NCI-H2029 treated with DMSO at 0.1 percent for 48 hours (cell line): ENCODE data around the gene DCLK1.

ENCODE experiments used
- DNase-seq: peaks from one replicate; lab custom pipeline; 2025; lab: John Stamatoyannopoulos, UW

Gene DCLK1

DNA sequence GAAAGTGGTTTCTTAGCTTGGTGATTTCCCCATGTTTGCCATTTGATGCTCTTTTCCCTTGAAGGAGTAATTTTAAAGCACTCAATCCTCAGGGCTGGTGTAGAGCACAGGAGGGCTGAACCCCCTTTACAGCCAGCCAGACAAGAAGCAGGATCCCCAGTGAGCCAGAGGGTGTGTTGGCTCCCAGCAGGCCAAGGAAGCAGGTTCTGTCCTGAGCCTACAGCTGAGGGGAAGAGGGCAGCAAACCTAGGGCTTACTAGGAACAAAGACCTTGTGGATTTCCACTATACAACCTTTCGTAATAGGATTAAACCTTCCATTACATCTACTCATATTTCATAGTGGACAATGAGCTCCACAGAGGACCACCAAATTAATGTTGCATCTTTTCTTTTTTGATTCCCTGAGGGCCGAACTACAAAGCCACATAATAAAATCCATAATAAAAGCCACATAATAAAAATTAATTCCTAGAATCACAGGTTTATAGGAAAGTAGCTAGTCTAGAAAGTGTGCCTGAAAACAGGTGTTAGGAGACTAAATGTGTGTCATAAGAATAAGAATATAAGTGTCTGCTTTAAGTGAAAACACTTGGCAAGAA is 300.2 kb downstream of the DCLK1 start:
- DNase-seq, result no peak

DNA sequence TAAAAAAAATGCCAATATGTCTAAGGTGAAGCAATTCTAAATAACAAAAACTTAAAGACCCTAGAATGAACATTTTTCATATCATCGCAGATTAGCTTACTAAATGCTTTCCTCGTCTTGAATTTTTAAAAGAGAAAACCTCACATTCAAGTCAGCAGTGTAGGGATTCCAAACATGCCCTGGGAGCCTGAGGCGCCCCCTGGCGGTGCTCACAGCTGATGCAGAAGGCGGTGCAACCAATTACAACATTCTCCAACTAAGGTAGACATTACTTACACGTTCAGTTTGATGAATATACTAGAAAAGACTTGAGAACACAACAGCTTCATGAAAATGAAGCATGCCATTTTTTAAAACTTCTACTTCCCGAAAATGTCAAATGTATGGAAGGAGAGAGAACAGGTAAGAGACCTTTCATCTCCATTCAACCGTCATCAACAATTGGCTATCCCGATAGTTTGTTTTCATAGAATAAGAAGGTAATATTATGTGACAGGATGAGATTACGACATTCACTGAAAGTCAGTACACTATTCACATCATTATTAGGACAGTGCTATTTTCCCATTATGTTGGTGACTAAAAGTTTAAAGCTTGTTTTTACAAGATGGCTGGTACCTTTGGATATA is 304.4 kb downstream of the DCLK1 start:
- no peak for DNase-seq

DNA sequence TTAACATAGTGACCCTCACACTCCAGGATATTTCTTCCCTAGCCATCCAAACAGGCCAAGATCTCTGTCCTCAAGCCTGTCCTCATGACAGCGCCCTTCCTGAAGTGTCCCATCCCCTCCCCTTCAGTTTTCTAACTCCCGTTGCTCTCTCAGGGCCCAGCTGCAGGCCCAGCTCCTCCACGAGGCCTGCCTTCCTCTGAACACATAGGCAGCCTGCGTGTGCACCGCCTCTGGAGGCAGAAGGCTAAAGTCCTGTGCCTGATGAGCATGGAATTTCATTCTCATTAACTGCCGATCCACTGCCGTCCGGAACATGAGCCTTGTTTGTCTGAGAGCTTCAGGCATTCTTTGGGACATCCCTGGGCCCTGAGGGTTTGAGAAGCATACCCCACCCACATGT is 306.4 kb downstream of the DCLK1 start:
- DNase-seq, result no peak

DNA sequence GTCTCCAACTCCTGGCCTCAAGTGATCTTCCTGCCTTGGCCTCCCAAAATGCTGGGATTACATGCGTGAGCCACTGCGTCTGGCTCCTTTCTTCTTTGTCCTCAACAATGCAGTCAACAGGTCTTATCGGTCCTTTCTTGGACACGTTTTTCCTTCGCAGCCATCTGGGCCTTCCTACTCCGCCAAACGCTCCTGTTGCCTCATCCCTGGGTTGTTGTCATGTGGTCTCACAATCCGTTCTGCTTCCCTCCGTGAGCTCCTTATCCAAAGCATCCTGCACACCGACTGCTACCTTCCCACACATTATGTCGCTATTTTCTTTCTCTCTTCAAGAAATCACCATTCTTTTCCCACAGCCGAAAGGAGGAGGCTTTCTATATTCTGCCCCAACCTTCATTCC is 306.8 kb downstream of the DCLK1 start:
- no peak for DNase-seq

DNA sequence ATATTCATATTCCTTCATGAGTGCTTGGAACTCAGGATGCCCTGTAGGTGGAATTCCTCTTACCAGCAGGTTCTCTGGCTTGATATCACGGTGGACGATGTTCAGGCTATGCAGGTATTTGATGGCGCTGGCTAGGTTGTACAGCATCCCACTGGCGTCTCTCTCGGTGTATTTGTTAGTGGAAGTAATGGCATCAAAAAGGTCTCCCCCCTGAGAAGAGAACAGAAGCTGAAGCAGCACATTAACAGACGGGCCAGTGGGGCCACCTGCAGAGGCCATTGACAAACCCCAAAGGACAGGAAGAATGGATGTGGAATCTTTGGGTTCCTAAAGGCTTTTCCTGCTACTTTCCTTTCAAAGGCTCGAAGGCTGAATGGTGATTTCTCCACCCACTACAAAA is 308.5 kb downstream of the DCLK1 start:
- DNase-seq, result no peak

DNA sequence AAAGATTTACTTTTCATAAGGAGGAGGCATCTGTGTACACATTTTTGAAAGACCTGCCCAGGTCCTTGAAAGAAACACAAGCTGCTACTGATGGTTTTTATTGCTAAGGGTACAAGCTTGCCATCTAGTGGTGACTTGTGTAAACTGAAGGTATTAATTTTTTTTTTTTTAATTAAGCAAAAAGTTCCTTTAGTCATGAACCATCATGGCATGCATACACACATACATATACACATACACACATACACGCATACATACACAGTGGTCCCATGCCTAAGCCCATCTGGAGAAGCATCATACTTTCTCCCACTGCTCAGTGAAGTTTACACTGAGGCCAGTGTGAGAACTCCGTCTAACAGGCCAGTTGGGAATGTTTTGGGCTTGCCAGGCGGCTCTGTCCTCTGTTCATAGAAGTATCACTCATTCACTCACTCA is 312.5 kb downstream of the DCLK1 start:
- peak; percentile 16 for DNase-seq

DNA sequence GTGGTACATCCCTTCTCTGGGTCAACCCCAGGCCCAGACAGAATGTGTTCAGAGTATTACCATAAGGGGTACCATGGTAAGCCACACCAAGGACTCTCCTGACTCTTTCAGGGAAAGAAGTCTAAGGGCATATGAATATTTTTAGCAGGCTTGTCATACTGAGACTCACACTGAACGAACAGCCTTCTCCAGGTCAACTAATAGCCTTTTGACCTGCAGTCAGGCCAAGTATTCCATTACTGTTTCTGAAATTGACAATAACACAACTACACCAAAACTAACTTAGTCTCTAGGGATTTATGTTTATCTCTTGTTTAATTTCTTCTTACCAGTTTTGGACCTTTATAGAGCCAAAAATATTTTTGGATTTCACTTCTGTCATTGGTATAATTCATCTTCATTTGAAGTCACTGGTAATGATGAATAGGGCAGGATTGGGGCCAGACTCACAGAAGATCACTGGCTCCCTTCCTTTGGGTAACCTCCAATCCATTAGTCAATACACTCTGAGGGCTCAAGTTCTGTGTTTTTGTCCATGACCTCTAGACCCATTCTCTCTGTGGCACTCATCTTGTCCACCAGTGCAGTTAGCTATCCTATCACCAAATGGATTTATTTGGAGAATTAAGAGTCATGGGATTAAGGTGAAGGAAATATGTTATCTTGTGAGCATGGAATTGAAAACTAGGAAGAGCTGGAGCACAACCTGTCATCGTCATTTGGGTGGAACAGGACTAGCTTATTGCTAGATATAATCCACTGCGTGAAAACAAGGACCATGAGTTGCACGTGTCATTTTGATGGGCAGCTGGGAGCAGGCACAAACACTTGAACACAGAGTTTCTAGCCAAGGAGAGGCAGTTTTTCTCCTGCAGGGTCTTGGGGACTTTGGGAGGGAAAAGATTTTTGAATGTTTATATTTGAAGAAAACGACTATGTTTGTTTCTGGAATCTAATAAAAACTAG is 313.3 kb downstream of the DCLK1 start:
- no peak for DNase-seq

DNA sequence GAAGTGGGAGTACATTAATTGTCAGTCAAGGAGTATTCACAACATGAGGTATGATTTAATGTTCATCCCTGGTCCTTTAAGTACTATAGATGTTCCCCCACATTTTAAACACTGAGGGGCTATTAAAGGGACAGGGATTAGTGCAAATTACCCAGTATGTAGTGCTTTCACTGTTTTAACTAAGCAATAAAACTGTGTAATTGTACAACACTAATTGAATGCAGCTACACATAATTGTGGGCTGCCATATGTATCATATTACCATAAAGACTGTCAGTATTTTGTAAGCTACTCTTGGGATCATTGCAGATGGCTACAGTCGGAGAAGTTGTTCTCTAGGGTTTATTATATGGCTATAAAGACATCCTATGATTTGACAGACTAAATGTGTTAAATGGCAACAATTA is 316.6 kb downstream of the DCLK1 start:
- DNase-seq, result no peak

DNA sequence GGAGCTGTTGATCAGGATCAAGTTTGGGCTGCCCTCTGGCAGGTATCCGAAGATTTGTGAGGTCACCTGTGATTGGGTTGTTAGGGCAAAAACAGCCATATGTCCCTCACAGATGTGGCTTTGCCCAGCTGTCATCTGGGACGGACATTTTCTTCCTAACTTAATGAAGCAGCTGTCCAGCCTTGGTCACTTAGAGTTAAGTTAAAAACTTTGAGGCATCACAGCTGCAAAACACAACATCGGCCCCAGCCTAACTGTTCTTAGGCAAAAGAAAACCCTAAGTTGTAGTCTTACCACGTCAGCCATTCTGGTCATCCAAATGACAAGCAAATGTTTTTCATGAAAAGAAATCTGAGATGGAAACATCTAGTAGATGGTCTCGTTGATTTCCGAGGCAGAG is 318.4 kb downstream of the DCLK1 start:
- no peak for DNase-seq

DNA sequence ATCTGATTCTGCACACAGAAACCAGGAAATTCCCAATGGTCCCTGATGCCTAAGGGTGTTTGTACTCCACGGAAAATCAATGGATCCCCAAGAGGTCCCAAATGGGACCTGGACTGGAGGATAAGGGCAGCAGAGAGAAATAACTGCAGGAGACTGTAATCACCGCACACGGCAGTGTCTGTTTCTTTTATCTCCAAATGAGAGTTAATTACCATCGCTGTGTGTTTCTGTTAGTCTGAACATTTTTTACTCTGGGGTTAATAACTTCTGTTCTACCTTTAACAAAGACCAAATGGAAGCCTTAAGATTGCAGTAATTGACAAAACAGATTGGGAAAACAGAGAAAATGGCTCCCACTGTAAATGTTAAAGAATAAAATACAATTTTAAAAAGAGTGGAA is 320.9 kb downstream of the DCLK1 start:
- no peak for DNase-seq

DNA sequence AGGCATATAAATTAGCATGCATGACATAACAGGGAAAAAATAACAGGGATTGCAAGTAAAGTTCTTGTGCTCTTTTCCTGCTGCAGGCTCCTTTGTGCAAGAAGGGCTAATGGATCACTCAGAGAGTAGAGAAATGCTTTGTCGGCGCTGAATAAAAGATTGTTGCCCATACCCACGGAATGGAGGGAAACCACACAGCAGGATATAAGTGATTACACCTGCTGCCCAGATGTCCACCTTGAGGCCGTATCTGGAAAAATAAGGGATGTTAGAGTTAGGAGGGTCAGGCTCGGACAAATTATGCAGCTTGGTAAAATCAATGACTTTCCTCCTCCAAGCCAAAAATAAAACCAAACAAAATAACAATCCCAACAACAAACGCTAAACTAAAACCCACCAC is 322.3 kb downstream of the DCLK1 start:
- DNase-seq, result no peak

DNA sequence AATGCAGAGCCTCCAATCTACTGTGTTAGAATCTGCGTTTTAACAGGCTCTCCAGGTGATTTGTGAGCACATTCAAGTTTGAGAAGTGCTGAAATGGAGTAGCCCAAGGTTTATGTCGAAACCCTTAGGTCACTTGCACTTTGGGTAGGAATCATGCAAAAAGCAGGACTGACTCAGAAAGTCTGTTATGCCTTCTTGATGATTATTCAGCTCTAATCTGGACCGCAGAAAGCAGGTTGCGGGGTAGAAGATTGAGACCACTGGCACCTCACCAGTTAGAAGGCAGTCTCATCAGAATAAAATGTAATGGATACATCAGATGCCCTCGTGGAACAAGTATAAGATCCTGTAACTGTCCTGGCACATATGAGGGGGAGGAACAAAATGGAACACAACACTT is 326.3 kb downstream of the DCLK1 start:
- DNase-seq, result no peak

DNA sequence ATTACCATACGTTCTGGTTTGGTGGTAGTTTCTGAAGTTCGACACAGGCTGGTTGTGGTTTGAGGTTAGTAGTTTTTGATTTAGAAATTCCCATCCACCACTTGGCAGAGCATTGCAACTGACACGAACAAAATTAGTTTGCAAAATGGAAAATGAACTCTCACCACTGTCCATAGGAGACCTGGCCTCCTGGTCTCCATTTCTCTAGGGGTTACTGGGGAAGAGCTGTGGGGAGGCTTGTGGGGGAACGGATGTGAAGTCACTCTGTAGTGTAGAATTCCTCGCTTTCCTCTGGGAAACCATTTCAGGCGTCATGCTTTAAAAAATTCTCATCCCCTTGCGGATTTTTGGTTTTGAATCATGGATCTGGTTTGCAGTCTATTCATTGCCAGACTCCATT is 333.2 kb downstream of the DCLK1 start:
- DNase-seq, result no peak

DNA sequence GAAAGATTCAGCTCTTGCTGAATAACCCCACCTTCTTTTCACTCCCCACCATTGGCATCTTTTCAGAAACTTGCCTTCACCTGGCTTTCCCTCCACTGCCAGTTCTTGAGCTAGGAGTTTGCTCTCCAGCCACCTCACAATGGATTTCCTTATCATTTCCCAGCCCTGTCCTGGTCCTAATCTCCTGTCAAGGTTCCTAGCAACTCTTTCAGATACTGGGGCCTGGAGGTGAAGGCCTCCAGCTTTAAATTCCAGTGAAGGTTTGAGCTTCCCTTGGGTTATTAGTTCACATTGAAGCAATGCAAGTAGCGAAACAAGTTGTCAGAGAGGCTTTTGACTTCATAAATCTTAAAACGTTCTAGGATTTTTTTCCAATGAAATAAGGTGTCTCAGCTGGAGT is 333.9 kb downstream of the DCLK1 start:
- no peak for DNase-seq

DNA sequence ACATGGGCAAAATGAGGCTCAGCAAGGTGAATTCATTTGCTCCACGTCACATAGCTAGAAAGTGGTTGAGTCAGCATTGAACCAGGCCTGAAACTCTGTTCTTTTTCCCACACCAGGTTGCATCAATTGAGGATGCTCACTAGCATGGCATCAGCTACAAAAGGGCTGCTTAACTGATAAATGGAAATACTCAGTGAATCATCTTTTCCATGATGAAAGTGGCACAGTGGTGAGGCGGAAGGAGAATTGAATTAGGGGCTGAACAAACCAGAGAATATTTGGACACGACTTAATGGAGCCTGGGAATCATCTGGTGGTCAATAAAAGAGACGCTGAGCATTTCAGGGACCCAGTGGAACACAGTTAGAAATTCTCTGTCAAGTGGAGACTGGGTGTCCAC is 334.6 kb downstream of the DCLK1 start:
- DNase-seq, result no peak

DNA sequence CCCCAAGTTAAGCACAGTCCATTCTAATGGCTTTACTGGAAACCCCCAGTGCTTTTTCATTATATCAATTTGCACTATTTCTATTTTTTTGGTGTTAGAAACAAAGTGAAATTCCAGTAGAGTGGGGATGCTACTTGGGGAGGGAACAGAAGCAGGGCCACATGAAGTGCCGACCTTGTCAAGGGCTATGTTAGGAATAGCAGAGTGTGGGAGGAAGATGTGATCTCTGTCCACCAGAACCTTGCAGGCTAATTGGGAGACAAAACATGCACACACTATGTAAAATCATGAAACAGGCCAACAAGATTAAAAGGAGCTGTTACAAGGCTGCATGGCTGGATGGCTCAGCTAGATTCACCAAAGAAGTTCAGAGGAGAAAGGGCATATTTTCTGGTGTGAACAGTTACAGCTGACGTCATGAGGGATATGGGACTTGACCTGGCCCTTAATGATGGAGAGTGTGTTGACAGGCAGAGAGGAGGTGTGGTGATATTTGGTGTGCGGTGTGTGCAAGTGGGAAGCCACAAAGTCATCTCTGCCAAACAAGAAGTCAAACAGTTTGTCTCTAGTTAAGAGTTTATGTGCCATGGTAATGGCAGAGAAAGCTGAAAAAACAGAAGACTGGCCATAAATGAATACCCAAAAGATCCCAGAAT is 336.3 kb downstream of the DCLK1 start:
- no peak for DNase-seq

DNA sequence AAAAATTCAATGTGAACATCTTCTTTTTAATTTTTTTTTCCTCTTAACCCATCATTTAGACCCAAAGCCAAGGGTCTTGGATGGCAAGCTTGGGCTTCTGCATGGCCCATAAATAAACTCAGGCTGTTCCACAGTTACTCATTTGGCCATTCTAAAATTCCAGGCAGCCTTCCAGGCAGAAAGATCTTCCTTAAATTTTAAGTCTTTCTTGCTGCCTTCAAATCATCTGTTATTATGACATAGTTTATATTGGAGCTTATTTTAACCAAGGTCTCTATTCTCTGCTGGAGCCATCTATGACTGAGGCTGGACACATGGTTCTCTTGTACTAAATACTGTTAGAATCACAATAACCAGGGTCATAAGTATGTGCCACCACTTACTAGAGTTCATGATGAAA is 337.4 kb downstream of the DCLK1 start:
- DNase-seq, result no peak

DNA sequence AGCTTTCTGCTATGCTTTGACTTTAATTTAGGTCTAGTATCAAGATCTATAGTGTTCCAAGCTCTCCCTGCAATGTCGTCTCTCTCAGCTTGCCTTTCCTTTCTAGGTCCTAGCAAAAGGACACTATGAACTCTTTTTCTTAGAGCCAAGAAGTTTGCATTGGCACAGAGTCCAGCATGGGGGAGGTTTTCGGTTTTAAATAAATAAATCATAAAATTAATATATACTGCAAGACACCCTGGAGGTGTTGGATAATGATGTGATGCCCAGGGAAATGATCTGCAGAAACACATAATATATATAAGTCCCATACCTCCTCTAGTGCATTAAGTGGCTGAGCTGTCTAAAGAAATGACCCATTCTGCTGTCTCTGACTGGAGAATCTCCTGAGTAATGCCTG is 338.3 kb downstream of the DCLK1 start:
- no peak for DNase-seq

DNA sequence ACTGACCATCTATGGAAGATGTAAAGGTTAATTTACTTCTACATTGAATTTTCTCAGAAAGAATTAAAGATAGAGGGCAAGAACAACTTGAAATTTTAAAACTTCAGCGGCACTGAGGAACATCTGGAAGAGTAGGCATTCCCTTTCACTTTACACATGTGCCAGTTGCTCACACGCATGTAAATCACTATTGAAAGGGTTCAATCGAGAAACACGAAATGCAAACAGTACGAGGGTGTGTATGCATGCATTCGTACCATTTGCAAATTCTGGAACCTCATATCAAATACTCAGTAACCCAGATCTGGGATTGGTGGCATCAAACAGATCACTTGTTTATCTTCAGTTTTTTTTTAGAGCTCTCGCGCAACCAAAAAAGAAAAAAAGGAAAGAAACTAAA is 339.2 kb downstream of the DCLK1 start:
- no peak for DNase-seq

DNA sequence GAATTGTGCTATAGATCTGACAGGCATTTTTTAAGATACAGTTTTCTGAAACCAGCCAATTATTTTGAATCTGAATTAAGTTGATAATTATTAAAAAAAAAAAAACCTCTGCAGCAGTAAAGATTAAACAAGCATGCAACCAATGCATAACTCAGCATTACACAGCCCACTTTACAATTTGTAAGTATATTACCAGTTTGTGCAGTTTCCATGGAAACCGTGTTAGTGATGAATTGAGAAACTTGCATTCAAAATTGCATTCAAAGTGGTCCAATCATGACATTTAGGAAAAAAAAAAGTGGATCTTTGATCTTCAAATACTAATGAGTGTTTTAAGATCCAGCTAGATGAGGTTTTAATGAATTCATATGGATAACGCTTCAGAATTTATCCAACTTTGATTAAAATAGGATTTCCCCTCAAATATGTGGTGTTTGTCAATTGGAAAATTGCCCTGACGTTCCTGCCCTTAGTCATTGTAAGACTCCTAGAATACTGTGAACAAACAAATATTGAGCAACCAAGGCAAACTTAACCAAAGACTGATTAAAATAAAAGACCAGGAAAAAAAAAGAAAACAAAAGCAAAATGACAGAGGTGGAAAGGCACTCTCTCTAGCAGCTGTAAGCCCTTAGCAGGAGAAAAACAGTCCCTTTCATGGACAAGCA is 339.9 kb downstream of the DCLK1 start:
- DNase-seq, result no peak

DNA sequence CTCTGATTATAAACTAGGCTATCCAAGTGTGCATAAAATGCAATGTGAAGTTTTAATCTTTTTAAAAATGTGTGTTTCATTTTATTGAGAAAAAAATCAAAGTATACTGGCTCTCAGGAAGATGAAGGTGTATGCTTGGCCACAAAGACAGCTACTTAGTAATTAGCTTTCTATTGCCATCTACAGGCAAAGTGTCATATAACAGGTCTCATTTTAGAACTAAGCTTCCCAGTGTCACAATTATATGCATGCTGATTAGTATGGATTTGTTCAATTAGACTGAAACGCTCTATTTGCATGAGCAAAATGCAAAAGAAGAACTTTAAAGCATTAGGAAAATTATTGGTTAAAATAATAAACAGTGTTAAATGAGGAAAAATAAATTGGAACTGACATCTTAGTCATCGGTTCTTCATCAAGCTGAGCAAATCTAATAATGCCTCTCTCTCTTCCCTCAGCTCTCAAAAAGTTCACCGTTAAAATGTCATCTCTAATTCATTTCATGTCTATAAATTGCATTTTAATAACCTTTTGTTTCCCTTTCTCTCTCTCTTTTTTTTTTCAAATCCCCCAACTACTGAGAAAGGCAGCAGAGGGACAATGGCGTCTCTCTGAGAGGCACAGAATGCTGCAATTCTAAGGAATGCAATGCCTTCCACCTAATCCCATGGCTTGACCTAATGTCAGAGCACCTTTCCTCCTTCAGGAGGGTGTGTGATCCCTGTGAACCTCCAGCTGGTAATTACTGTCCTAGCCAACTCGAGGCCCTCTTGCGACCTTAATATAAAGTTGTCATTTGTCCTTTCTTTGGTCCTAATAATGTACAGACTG is 341.6 kb downstream of the DCLK1 start:
- no peak for DNase-seq
